Karpas-422 (cell line): ENCODE data around the gene KIF4B. TPM values are rescaled to one million over a fixed set of nuclear protein-coding genes. Genes with fewer than 3 reads are reported as not detected.
"Not testable (repeated sequence)": the region's sequence is repeated elsewhere in the genome, so short reads cannot be mapped to it uniquely, and the experiment has no call there.

Experiments
- DNase-seq: peaks from one replicate; pipeline ENCODE4 v3.0.0-alpha.2; 2015
- H2AFZ ChIP-seq: fragments of 200-600 bp; sonication (generic); 2 replicates; pipeline ENCODE4 v1.6.1; 2014; ENCODE audit warnings: antibody characterized with exemption, low read length, mixed read lengths
- H3K27ac ChIP-seq: fragments of 200-600 bp; sonication (generic); 2 replicates; pipeline ENCODE4 v1.5.1; 2014; ENCODE audit warnings: mild to moderate bottlenecking, low read length, moderate library complexity
- H3K27me3 ChIP-seq: fragments of 200-600 bp; sonication (generic); 2 replicates; pipeline ENCODE4 v1.6.1; 2014; ENCODE audit warnings: low read length, mixed read lengths
- H3K36me3 ChIP-seq: fragments of 200-600 bp; sonication (generic); 2 replicates; pipeline ENCODE4 v1.6.1; 2014; ENCODE audit warnings: low read length, mixed read lengths; ENCODE audit not compliant: insufficient read depth
- H3K4me1 ChIP-seq: fragments of 200-600 bp; sonication (generic); 2 replicates; pipeline ENCODE4 v1.6.1; 2014; ENCODE audit warnings: mild to moderate bottlenecking, low read length, mixed read lengths
- H3K4me2 ChIP-seq: fragments of 200-600 bp; sonication (generic); 2 replicates; pipeline ENCODE4 v1.6.1; 2014; ENCODE audit warnings: low read length, low read depth, mild to moderate bottlenecking; ENCODE audit not compliant: poor library complexity, severe bottlenecking
- H3K4me3 ChIP-seq: fragments of 200-600 bp; sonication (generic); 2 replicates; pipeline ENCODE4 v1.5.1; 2014; ENCODE audit warnings: mild to moderate bottlenecking, antibody characterized with exemption, low read length, mixed read lengths
- H3K79me2 ChIP-seq: fragments of 200-600 bp; sonication (generic); 2 replicates; pipeline ENCODE4 v1.6.1; 2014; ENCODE audit warnings: mild to moderate bottlenecking, low read length, mixed read lengths
- H3K9ac ChIP-seq: fragments of 200-600 bp; sonication (generic); 2 replicates; pipeline ENCODE4 v1.6.0; 2014; ENCODE audit warnings: low read length
- H3K9me2 ChIP-seq: fragments of 200-600 bp; sonication (generic), shearing (Covaris generic); replicated peaks from 2 replicates; pipeline ENCODE4 v1.6.0; 2014; ENCODE audit warnings: mild to moderate bottlenecking, low read length, moderate library complexity; ENCODE audit not compliant: insufficient read depth
- H3K9me3 ChIP-seq: fragments of 300-700, 200-600 bp; sonication (generic); 2 replicates; pipeline ENCODE4 v1.6.1; 2014; ENCODE audit warnings: low read length, mixed read lengths
- H4K20me1 ChIP-seq: fragments of 200-600 bp; sonication (generic); 2 replicates; pipeline ENCODE4 v1.6.1; 2014; ENCODE audit warnings: mild to moderate bottlenecking, antibody characterized with exemption, low read length, low read depth; ENCODE audit not compliant: insufficient read depth
- total RNA-seq: library from RNA; depleted of rRNA; stranded (reverse); fragments of >200 nt; shearing (Covaris generic); gene quantifications from 2 replicates; pipeline ENCODE4 v1.2.3, GENCODE V29; 2014; ENCODE audit warnings: low replicate concordance

The KIF4B gene
- total RNA-seq, 1 experiment from 2014 or later, result 0.30 TPM

- no peak for DNase-seq
- Histone ChIP-seq H3K36me3 (no peaks in the 10 kb centered on the region), H3K9me2 (no peaks in the 10 kb centered on the region), H3K4me3 (no peak overlapping the region), H4K20me1 (no peaks in the 10 kb centered on the region), H3K27me3 (no peaks in the 10 kb centered on the region), H3K4me1 (no peaks in the 10 kb centered on the region), H3K4me2 (no peak overlapping the region), H3K9ac (no peak overlapping the region), H3K27ac (no peak overlapping the region), H2AFZ (no peak overlapping the region), H3K79me2 (no peaks in the 10 kb centered on the region), H3K9me3 (no peaks in the 10 kb centered on the region)
Observed at GRCh38 chr5:155019601-155020226, 6.2 kb downstream of the KIF4B start.

- H3K27me3 ChIP-seq, result no peaks in the 10 kb centered on the region
- H4K20me1 ChIP-seq, result no peaks in the 10 kb centered on the region
- H3K4me1 ChIP-seq, result no peaks in the 10 kb centered on the region
- no peaks in the 10 kb centered on the region for H3K79me2 ChIP-seq
- H2AFZ ChIP-seq, result no peak overlapping the region
- no peaks in the 10 kb centered on the region for H3K9me2 ChIP-seq
- no peaks in the 10 kb centered on the region for H3K36me3 ChIP-seq
- no peak overlapping the region for H3K4me3 ChIP-seq
- H3K9me3 ChIP-seq, result no peaks in the 10 kb centered on the region
- H3K4me2 ChIP-seq, result no peak overlapping the region
- no peak overlapping the region for H3K27ac ChIP-seq
- peak; percentile 48 for DNase-seq
- H3K9ac ChIP-seq, result no peak overlapping the region
Observed at GRCh38 chr5:155021842-155022241, 8.3 kb downstream of the KIF4B start.

- no peak overlapping the region for H3K9ac ChIP-seq
- no peak overlapping the region for H2AFZ ChIP-seq
- H3K36me3 ChIP-seq, result no peaks in the 10 kb centered on the region
- H3K79me2 ChIP-seq, result no peaks in the 10 kb centered on the region
- no peaks in the 10 kb centered on the region for H3K4me1 ChIP-seq
- DNase-seq, result no peak
- no peak overlapping the region for H3K4me3 ChIP-seq
- H3K27me3 ChIP-seq, result no peaks in the 10 kb centered on the region
- no peak overlapping the region for H3K4me2 ChIP-seq
- H4K20me1 ChIP-seq, result no peaks in the 10 kb centered on the region
- no peak overlapping the region for H3K27ac ChIP-seq
- no peaks in the 10 kb centered on the region for H3K9me3 ChIP-seq
- H3K9me2 ChIP-seq, result no peaks in the 10 kb centered on the region
Observed at GRCh38 chr5:155023320-155023719, 9.8 kb downstream of the KIF4B start.

- no peaks in the 10 kb centered on the region for H3K9me3 ChIP-seq
- DNase-seq, result no peak
- no peaks in the 10 kb centered on the region for H3K79me2 ChIP-seq
- no peak overlapping the region for H3K4me2 ChIP-seq
- H3K9me2 ChIP-seq, result no peaks in the 10 kb centered on the region
- no peak overlapping the region for H3K9ac ChIP-seq
- H3K27me3 ChIP-seq, result no peaks in the 10 kb centered on the region
- H3K36me3 ChIP-seq, result no peaks in the 10 kb centered on the region
- H2AFZ ChIP-seq, result no peak overlapping the region
- H3K27ac ChIP-seq, result no peak overlapping the region
- no peaks in the 10 kb centered on the region for H4K20me1 ChIP-seq
- no peaks in the 10 kb centered on the region for H3K4me1 ChIP-seq
- no peak overlapping the region for H3K4me3 ChIP-seq
Observed at GRCh38 chr5:155024015-155024414, 10.5 kb downstream of the KIF4B start.

GRCh38 chr5:155025895-155026294 is 12.3 kb downstream of the KIF4B start:
- H3K27me3 ChIP-seq, result no peaks in the 10 kb centered on the region
- H3K4me3 ChIP-seq, result no peak overlapping the region
- no peaks in the 10 kb centered on the region for H3K9me3 ChIP-seq
- H3K79me2 ChIP-seq, result no peaks in the 10 kb centered on the region
- no peaks in the 10 kb centered on the region for H3K4me1 ChIP-seq
- H3K4me2 ChIP-seq, result no peak overlapping the region
- no peak for DNase-seq
- H3K9me2 ChIP-seq, result no peaks in the 10 kb centered on the region
- H3K27ac ChIP-seq, result no peak overlapping the region
- H4K20me1 ChIP-seq, result no peaks in the 10 kb centered on the region
- H2AFZ ChIP-seq, result no peak overlapping the region
- no peak overlapping the region for H3K9ac ChIP-seq
- no peaks in the 10 kb centered on the region for H3K36me3 ChIP-seq

GRCh38 chr5:155027993-155028629 is 14.6 kb downstream of the KIF4B start:
- Histone ChIP-seq H3K9me3 (no peaks in the 10 kb centered on the region), H2AFZ (no peak overlapping the region), H3K9ac (no peak overlapping the region), H3K79me2 (no peaks in the 10 kb centered on the region), H3K36me3 (no peaks in the 10 kb centered on the region), H3K27ac (no peak overlapping the region), H3K27me3 (no peaks in the 10 kb centered on the region), H3K4me1 (no peaks in the 10 kb centered on the region), H4K20me1 (no peaks in the 10 kb centered on the region), H3K4me2 (no peak overlapping the region), H3K9me2 (no peaks in the 10 kb centered on the region), H3K4me3 (no peak overlapping the region)
- no peak for DNase-seq

- no peak overlapping the region for H2AFZ ChIP-seq
- H3K9me3 ChIP-seq, result no peaks in the 10 kb centered on the region
- no peaks in the 10 kb centered on the region for H3K27me3 ChIP-seq
- H3K27ac ChIP-seq, result no peak overlapping the region
- H3K4me2 ChIP-seq, result no peak overlapping the region
- no peaks in the 10 kb centered on the region for H3K79me2 ChIP-seq
- DNase-seq, result no peak
- no peaks in the 10 kb centered on the region for H3K9me2 ChIP-seq
- no peaks in the 10 kb centered on the region for H3K36me3 ChIP-seq
- no peaks in the 10 kb centered on the region for H4K20me1 ChIP-seq
- no peak overlapping the region for H3K9ac ChIP-seq
- no peak overlapping the region for H3K4me3 ChIP-seq
- no peaks in the 10 kb centered on the region for H3K4me1 ChIP-seq
Observed at GRCh38 chr5:155029240-155029639, 15.7 kb downstream of the KIF4B start.

- H3K4me1 ChIP-seq, H3K4me3 ChIP-seq, H3K9me2 ChIP-seq, H3K79me2 ChIP-seq, H4K20me1 ChIP-seq, H3K27me3 ChIP-seq, H3K27ac ChIP-seq, H3K36me3 ChIP-seq, DNase-seq, H3K4me2 ChIP-seq, H3K9me3 ChIP-seq, H2AFZ ChIP-seq, H3K9ac ChIP-seq: not testable (repeated sequence)
Observed at GRCh38 chr5:155034145-155034744, 20.7 kb downstream of the KIF4B start.
